Measurements from ENCODE around the gene NRF1.
"Not testable (repeated sequence)": the region's sequence is repeated elsewhere in the genome, so short reads cannot be mapped to it uniquely, and the experiment has no call there.

The NRF1 gene

GRCh38 chr7:129611246-129612111 is at the start of gene NRF1:
TSS of gene NRF1 (plus strand) at chr7:129611720. CDS start at chr7:129657352, 45,632 bp downstream.
- peak within 1 kb of the TSS; percentile 94 for H3K4me3 ChIP-seq (replicated peaks; ENCODE audit: low read depth, low read length)
- DNase-seq (ENCODE audit: extremely low read depth, low read depth), result peak; percentile 46
- no peak for TF ChIP-seq CTCF (IDR thresholded peaks at IDR 0.05; ENCODE audit: low read depth, low read length, missing control alignments)

GRCh38 chr7:129566323-129566722 is 45.2 kb upstream of the NRF1 start:
- H3K4me3 ChIP-seq (replicated peaks; ENCODE audit: low read depth, low read length); DNase-seq (ENCODE audit: extremely low read depth, low read depth): not testable (repeated sequence)

- H3K4me3 ChIP-seq (replicated peaks; ENCODE audit: low read depth, low read length), result no peak overlapping the region
- DNase-seq (ENCODE audit: extremely low read depth, low read depth), result no peak
- TF ChIP-seq CTCF (IDR thresholded peaks at IDR 0.05; ENCODE audit: low read depth, low read length, missing control alignments), result no peak
Measured at GRCh38 chr7:129567377-129567776, 44.1 kb upstream of the NRF1 start.

- H3K4me3 ChIP-seq (replicated peaks; ENCODE audit: low read depth, low read length), result no peak overlapping the region
- no peak for TF ChIP-seq CTCF (IDR thresholded peaks at IDR 0.05; ENCODE audit: low read depth, low read length, missing control alignments)
Measured at GRCh38 chr7:129568240-129568639, 43.3 kb upstream of the NRF1 start.

GRCh38 chr7:129569326-129569725 is 42.2 kb upstream of the NRF1 start:
- H3K4me3 ChIP-seq (replicated peaks; ENCODE audit: low read depth, low read length), result no peak overlapping the region
- TF ChIP-seq CTCF (IDR thresholded peaks at IDR 0.05; ENCODE audit: low read depth, low read length, missing control alignments), result no peak
- no peak for DNase-seq (ENCODE audit: extremely low read depth, low read depth)

More at GRCh38 chr7:129568240-129568639, 43.3 kb upstream of the NRF1 start:
- no peak for DNase-seq (ENCODE audit: extremely low read depth, low read depth)

- DNase-seq (ENCODE audit: extremely low read depth, low read depth), result peak; percentile 75
- H3K4me3 ChIP-seq (replicated peaks; ENCODE audit: low read depth, low read length), result no peak overlapping the region
- TF ChIP-seq CTCF (IDR thresholded peaks at IDR 0.05; ENCODE audit: low read depth, low read length, missing control alignments), result no peak
Measured at GRCh38 chr7:129569811-129570215, 41.7 kb upstream of the NRF1 start.

GRCh38 chr7:129571201-129571600 is 40.3 kb upstream of the NRF1 start:
- DNase-seq (ENCODE audit: extremely low read depth, low read depth), result no peak
- no peak overlapping the region for H3K4me3 ChIP-seq (replicated peaks; ENCODE audit: low read depth, low read length)
- TF ChIP-seq CTCF (IDR thresholded peaks at IDR 0.05; ENCODE audit: low read depth, low read length, missing control alignments), result no peak
